GM10847 (cell line): ENCODE data around the gene ANGPTL7.

ENCODE experiments used
- POLR2A ChIP-seq: IDR thresholded peaks from 2 replicates; pipeline ENCODE4 v1.6.1; 2011; ENCODE audit not compliant: insufficient read length; ENCODE audit errors: extremely low read depth

ANGPTL7 gene

DNA sequence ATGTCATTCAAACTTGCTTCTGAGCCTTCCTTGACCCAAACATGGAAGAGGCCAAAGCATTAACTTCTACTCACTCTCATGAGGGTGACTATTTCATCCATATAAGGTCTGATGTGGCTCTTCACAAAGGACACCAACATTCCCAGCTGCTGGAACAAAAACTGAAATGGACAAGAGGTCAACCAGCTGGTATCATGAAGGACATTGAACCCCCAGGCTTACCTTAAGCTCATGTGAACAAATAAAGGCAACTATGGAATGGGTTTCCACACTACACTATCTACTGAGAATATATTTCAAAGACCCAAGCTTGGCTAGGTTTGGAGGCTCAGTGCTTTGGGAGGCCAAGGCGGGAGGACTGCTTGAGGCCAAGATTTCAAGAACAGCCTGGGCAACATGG is 26.9 kb downstream of the ANGPTL7 start:
- TF ChIP-seq POLR2A: no peak

GRCh38 chr1:11227106-11228077 is 38.2 kb downstream of the ANGPTL7 start:
- TF ChIP-seq POLR2A: no peak

DNA sequence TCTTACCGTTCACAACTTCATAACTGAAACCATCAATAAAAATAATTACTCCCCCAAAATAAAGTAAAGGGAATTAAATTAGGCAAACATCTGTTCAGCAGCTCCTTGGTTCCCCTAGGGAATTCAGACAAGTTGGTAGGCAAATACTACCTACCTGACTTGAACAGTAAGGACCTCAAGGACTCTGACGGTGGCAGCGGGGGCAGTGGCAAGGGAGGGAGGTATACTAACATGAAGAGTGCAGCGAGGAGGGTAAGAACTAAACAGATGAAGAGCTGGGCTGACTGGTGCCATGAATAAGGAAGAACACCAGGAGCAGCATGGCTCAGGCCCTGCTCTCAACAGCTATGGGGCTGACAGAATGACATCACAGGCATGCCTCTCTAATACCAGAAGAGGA is 40.0 kb downstream of the ANGPTL7 start:
- no peak for TF ChIP-seq POLR2A

GRCh38 chr1:11233208-11233607 is 44.1 kb downstream of the ANGPTL7 start:
- no peak for TF ChIP-seq POLR2A

- TF ChIP-seq POLR2A: no peak
These were observed 48.2 kb downstream of the ANGPTL7 start for GRCh38 chr1:11237356-11237755.

GRCh38 chr1:11238311-11238710 is 49.2 kb downstream of the ANGPTL7 start:
- TF ChIP-seq POLR2A: no peak

GRCh38 chr1:11245248-11245647 is 56.1 kb downstream of the ANGPTL7 start:
- TF ChIP-seq POLR2A: no peak
